Hippocampal formation (tissue), 2 donors: ENCODE results near the gene LZTS3.
"Not testable (repeated sequence)": the region's sequence is repeated elsewhere in the genome, so short reads cannot be mapped to it uniquely, and the experiment has no call there.

Source experiments
- DNase-seq, 2 donors: peaks; one replicate each; lab custom pipeline; 2025; lab: John Stamatoyannopoulos, UW

LZTS3 gene

GRCh38 chr20:3192226-3193015, 19.1 kb upstream of the LZTS3 start:
- DNase-seq = no peak

GRCh38 chr20:3190681-3191111, 17.3 kb upstream of the LZTS3 start:
- no peak for DNase-seq

GRCh38 chr20:3189561-3190131, 16.3 kb upstream of the LZTS3 start:
- no peak for DNase-seq

- DNase-seq = no peak
These were observed 15.6 kb upstream of the LZTS3 start for GRCh38 chr20:3188823-3189413.

- not testable (repeated sequence) for DNase-seq
These were observed 14.5 kb upstream of the LZTS3 start for GRCh38 chr20:3187861-3188260.

- no peak for DNase-seq
These were observed 10.7 kb upstream of the LZTS3 start for GRCh38 chr20:3183896-3184612.

- DNase-seq = not testable (repeated sequence)
These were observed 9.1 kb upstream of the LZTS3 start for GRCh38 chr20:3182429-3182828.

GRCh38 chr20:3181270-3181669, 7.9 kb upstream of the LZTS3 start:
- no peak for DNase-seq

GRCh38 chr20:3180319-3180718, 7.0 kb upstream of the LZTS3 start:
- no peak for DNase-seq

GRCh38 chr20:3177746-3178485, 4.6 kb upstream of the LZTS3 start:
- DNase-seq = no peak

GRCh38 chr20:3175270-3175669, 1.9 kb upstream of the LZTS3 start:
- DNase-seq = no peak

GRCh38 chr20:3174442-3175261, 1.3 kb upstream of the LZTS3 start:
- DNase-seq = no peak

- peak; percentile 75 to 76 for DNase-seq
These were observed 477 bp upstream of the LZTS3 start for GRCh38 chr20:3173610-3174441.

GRCh38 chr20:3172126-3172932, 1.0 kb downstream of the LZTS3 start:
- DNase-seq = no peak

GRCh38 chr20:3171391-3172125, 1.8 kb downstream of the LZTS3 start:
- DNase-seq = no peak

- DNase-seq = no peak
These were observed 4.3 kb downstream of the LZTS3 start for GRCh38 chr20:3168829-3169590.

- no peak for DNase-seq
These were observed 5.1 kb downstream of the LZTS3 start for GRCh38 chr20:3168079-3168828.
